Liver (tissue), 9 donors: ENCODE results near the gene PRKAR1B. TPM values are rescaled to one million over a fixed set of nuclear protein-coding genes. Genes with fewer than 3 reads are reported as not detected.

Source experiments
- DNase-seq: peaks from one replicate; pipeline ENCODE4 v3.0.0-alpha.2; 2017; ENCODE audit warnings: low spot score
- H3K27ac ChIP-seq, 2 donors: one replicate each; pipeline ENCODE4 v1.7.0; 2013; ENCODE audit warnings: inconsistent platforms in 2 of 2, low read length in 2 of 2, control low read depth in 1 of 2, low read depth in 1 of 2, mild to moderate bottlenecking in 1 of 2
- H3K27me3 ChIP-seq, 4 donors: one replicate each; pipeline versions ENCODE4 v1.6.1 to v1.7.0; 2013; ENCODE audit warnings: low read length in 3 of 4, inconsistent platforms in 1 of 4, mild to moderate bottlenecking in 1 of 4, moderate library complexity in 1 of 4; ENCODE audit not compliant: control insufficient read depth in 4 of 4, insufficient read depth in 4 of 4
- H3K36me3 ChIP-seq, 4 donors: one replicate each; pipeline versions ENCODE4 v1.6.1 to v1.7.0; 2013; ENCODE audit warnings: low read length in 3 of 4, mild to moderate bottlenecking in 3 of 4, low read depth in 1 of 4, moderate library complexity in 1 of 4; ENCODE audit not compliant: control insufficient read depth in 4 of 4, insufficient read depth in 3 of 4
- H3K4me1 ChIP-seq, 4 donors: one replicate each; pipeline versions ENCODE4 v1.6.1 to v1.7.0; 2013; ENCODE audit warnings: low read length in 3 of 4, mild to moderate bottlenecking in 3 of 4, moderate library complexity in 1 of 4; ENCODE audit not compliant: control insufficient read depth in 4 of 4, insufficient read depth in 4 of 4
- H3K4me3 ChIP-seq, 3 donors: one replicate each; pipeline versions ENCODE4 v1.6.1 to v1.7.0; 2013; ENCODE audit warnings: low read length in 3 of 3, control low read depth in 1 of 3, low read depth in 1 of 3, mild to moderate bottlenecking in 1 of 3
- H3K9ac ChIP-seq, 2 donors: one replicate each; pipeline ENCODE4 v1.7.0; 2013; ENCODE audit warnings: low read length in 2 of 2, mild to moderate bottlenecking in 2 of 2, moderate library complexity in 2 of 2, control low read depth in 1 of 2, low read depth in 1 of 2
- H3K9me3 ChIP-seq, 4 donors: one replicate each; pipeline versions ENCODE4 v1.6.1 to v1.7.0; 2013; ENCODE audit warnings: low read length in 3 of 4; ENCODE audit not compliant: control insufficient read depth in 4 of 4
- EGR1 ChIP-seq, 2 donors: IDR thresholded peaks; 2 replicates each; pipeline ENCODE4 v1.6.1; 2016 to 2018; ENCODE audit warnings: antibody characterized with exemption in 2 of 2, low read depth in 2 of 2
- FOXA1 ChIP-seq: IDR thresholded peaks from 2 replicates; pipeline ENCODE4 v1.6.1; 2016; ENCODE audit warnings: antibody characterized with exemption
- FOXA2 ChIP-seq: IDR thresholded peaks from 2 replicates; pipeline ENCODE4 v1.6.1; 2016; ENCODE audit warnings: antibody characterized with exemption
- GABPA ChIP-seq, 2 donors: IDR thresholded peaks in 1 of 2; conservative IDR thresholded peaks in 1 of 2; 2 replicates each; pipeline ENCODE4 v1.6.1; 2016; ENCODE audit warnings: antibody characterized with exemption in 2 of 2, mild to moderate bottlenecking in 1 of 2, moderate library complexity in 1 of 2
- HNF4A ChIP-seq, 2 donors: conservative IDR thresholded peaks; 2 replicates each; pipeline ENCODE4 v1.6.1; 2016; ENCODE audit warnings: antibody characterized with exemption in 2 of 2, mild to moderate bottlenecking in 2 of 2
- HNF4G ChIP-seq: IDR thresholded peaks from 2 replicates; pipeline ENCODE4 v1.6.1; 2016; ENCODE audit warnings: antibody characterized with exemption
- JUND ChIP-seq, 2 donors: IDR thresholded peaks; 2 replicates each; pipeline ENCODE4 v1.6.1; 2016; ENCODE audit warnings: antibody characterized with exemption in 2 of 2
- NR2F2 ChIP-seq: IDR thresholded peaks from 2 replicates; pipeline ENCODE4 v1.6.1; 2016; ENCODE audit warnings: antibody characterized with exemption
- RAD21 ChIP-seq, 2 donors: IDR thresholded peaks; 2 replicates each; pipeline ENCODE4 v1.6.1; 2016; ENCODE audit warnings: antibody characterized with exemption in 2 of 2, mild to moderate bottlenecking in 2 of 2
- RXRA ChIP-seq, 2 donors: IDR thresholded peaks; 2 replicates each; pipeline ENCODE4 v1.6.1; 2017 to 2018; ENCODE audit warnings: antibody characterized with exemption in 2 of 2, mild to moderate bottlenecking in 1 of 2
- SP1 ChIP-seq: IDR thresholded peaks from 2 replicates; pipeline ENCODE4 v1.6.1; 2018; ENCODE audit warnings: antibody characterized with exemption, mild to moderate bottlenecking
- TAF1 ChIP-seq: conservative IDR thresholded peaks from 2 replicates; pipeline ENCODE4 v1.6.1; 2016; ENCODE audit warnings: antibody characterized with exemption, mild to moderate bottlenecking
- YY1 ChIP-seq: IDR thresholded peaks from 2 replicates; pipeline ENCODE4 v1.6.1; 2016; ENCODE audit warnings: antibody characterized with exemption, mild to moderate bottlenecking
- WGBS: extraction: QIAGEN DNeasy Blood & Tissue Kit; methylation state at CpG from one replicate; pipeline ENCODE4 v1.1.7; 2013; 5-methylcytosine and 5-hydroxymethylcytosine counted together
- polyA plus RNA-seq, 2 donors: library from polyadenylated mRNA; stranded (reverse) in 1 of 2; unstranded in 1 of 2; fragments of 200-250 nt in 1 of 2; fragments of >200 nt in 1 of 2; fragmentation: Nextera tagmentation in 1 of 2; extraction: Ambion mirVana in 1 of 2; gene quantifications; one replicate each; pipeline versions ENCODE4 v1.2.1 to v1.2.3, GENCODE V29; 2013 to 2015
- total RNA-seq, 2 donors: library from RNA; depleted of rRNA; stranded (reverse); fragments of >200 nt; gene quantifications; one replicate each; pipeline ENCODE4 v1.2.3, GENCODE V29; 2014
- TF ChIP-seq, protein P1 (sequence below): fragments of 150-350 bp; IDR thresholded peaks from 2 replicates; pipeline ENCODE4 v1.5.1; 2017; ENCODE audit warnings: improper control_type of control experiment, low read depth, low read length; ENCODE audit not compliant: missing input control
- TF ChIP-seq, protein P2 (sequence below): IDR thresholded peaks from 2 replicates; pipeline ENCODE4 v1.6.1; 2016; ENCODE audit warnings: antibody characterized with exemption
- TF ChIP-seq, protein P3 (sequence below): IDR thresholded peaks from 2 replicates; pipeline ENCODE4 v1.6.1; 2016; ENCODE audit warnings: antibody characterized with exemption, mild to moderate bottlenecking
- TF ChIP-seq, protein P4 (sequence below): IDR thresholded peaks from 2 replicates; pipeline ENCODE4 v1.6.1; 2016; ENCODE audit warnings: antibody characterized with exemption
- TF ChIP-seq, protein P5 (sequence below): IDR thresholded peaks from 2 replicates; pipeline ENCODE4 v1.6.1; 2016; ENCODE audit warnings: antibody characterized with exemption
- donor health status: healthy.
- donor health status: healthy.
- donor health status: healthy.
- donor health status: healthy.
- donor health status: healthy.

The PRKAR1B gene
- total and polyA plus RNA-seq, 4 donors: 11.1 to 14.4 (median 12.4) TPM

DNA sequence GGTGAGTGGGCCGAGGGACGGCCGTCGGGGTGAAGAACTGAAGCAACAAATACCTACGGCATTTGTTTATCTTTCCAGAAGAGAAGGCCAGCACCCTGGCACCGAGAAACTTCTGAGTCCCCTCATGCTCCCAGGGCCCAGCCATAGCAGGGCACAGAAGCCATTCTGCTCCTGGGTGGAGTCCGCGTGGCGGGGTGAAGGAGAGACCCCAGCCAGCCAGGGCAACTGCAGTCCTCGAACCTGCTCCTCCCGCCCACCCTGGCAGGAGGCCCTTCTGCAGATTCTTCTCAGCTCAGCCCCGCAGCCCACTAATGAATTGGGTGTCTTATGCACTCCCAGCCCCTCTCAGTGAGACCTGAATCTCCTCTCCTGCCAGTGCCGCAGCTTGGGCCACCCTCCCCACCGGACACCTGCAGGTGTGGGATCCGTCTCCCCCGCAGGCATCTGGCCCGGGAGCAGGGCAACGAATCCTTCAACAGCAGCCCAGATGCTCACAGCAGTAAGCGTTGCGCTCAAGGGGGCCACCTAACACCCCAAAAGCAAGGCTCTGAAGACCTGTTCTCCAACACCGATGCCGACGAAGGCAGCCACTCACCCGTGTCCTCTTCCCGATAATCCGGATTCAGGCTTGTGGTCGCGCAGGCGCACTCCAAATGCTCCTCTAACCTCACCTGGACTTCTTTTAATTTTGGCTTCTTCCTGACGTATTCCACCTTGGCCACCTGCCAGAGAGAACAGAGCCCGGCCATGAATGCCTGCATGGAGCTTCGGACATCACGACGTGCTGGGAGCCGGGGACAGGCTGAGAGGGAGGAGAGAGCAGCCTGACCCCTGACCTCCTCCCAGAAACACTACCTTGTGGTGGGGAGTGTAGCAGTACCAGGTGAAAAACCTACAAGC lies 226.3 kb downstream of the PRKAR1B start:
- 95% methylated on average over 35 of the region's 35 CpGs for WGBS
- Histone ChIP-seq H3K4me3 (no peak overlapping the region), H3K27ac (no peak overlapping the region), H3K27me3 (no peaks in the 10 kb centered on the region), H3K9ac (no peak overlapping the region), H3K36me3 (peaks cover 0 to 4% (median 0%) of the 10 kb centered on the region in 4 donors), H3K9me3 (no peaks in the 10 kb centered on the region), H3K4me1 (peaks cover 3 to 31% (median 20%) of the 10 kb centered on the region in 4 donors)
- TF ChIP-seq RXRA (IDR thresholded peaks at IDR 0.05): no peak
- no peak for TF ChIP-seq RAD21 (IDR thresholded peaks at IDR 0.05)
- TF ChIP-seq NR2F2: no peak
- TF ChIP-seq HNF4A (conservative IDR thresholded peaks at IDR 0.05): no peak
- no peak for TF ChIP-seq GABPA (IDR thresholded peaks at IDR 0.05 in 1 of 2, conservative IDR thresholded peaks at IDR 0.05 in 1 of 2)
- TF ChIP-seq FOXA1: no peak
- TF ChIP-seq, protein P1, sequence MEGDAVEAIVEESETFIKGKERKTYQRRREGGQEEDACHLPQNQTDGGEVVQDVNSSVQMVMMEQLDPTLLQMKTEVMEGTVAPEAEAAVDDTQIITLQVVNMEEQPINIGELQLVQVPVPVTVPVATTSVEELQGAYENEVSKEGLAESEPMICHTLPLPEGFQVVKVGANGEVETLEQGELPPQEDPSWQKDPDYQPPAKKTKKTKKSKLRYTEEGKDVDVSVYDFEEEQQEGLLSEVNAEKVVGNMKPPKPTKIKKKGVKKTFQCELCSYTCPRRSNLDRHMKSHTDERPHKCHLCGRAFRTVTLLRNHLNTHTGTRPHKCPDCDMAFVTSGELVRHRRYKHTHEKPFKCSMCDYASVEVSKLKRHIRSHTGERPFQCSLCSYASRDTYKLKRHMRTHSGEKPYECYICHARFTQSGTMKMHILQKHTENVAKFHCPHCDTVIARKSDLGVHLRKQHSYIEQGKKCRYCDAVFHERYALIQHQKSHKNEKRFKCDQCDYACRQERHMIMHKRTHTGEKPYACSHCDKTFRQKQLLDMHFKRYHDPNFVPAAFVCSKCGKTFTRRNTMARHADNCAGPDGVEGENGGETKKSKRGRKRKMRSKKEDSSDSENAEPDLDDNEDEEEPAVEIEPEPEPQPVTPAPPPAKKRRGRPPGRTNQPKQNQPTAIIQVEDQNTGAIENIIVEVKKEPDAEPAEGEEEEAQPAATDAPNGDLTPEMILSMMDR: no peak
- no peak for TF ChIP-seq YY1
- TF ChIP-seq, protein P2, sequence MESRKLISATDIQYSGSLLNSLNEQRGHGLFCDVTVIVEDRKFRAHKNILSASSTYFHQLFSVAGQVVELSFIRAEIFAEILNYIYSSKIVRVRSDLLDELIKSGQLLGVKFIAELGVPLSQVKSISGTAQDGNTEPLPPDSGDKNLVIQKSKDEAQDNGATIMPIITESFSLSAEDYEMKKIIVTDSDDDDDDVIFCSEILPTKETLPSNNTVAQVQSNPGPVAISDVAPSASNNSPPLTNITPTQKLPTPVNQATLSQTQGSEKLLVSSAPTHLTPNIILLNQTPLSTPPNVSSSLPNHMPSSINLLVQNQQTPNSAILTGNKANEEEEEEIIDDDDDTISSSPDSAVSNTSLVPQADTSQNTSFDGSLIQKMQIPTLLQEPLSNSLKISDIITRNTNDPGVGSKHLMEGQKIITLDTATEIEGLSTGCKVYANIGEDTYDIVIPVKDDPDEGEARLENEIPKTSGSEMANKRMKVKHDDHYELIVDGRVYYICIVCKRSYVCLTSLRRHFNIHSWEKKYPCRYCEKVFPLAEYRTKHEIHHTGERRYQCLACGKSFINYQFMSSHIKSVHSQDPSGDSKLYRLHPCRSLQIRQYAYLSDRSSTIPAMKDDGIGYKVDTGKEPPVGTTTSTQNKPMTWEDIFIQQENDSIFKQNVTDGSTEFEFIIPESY: no peak
- no peak for TF ChIP-seq JUND (IDR thresholded peaks at IDR 0.05)
- no peak for TF ChIP-seq SP1
- TF ChIP-seq, protein P3, sequence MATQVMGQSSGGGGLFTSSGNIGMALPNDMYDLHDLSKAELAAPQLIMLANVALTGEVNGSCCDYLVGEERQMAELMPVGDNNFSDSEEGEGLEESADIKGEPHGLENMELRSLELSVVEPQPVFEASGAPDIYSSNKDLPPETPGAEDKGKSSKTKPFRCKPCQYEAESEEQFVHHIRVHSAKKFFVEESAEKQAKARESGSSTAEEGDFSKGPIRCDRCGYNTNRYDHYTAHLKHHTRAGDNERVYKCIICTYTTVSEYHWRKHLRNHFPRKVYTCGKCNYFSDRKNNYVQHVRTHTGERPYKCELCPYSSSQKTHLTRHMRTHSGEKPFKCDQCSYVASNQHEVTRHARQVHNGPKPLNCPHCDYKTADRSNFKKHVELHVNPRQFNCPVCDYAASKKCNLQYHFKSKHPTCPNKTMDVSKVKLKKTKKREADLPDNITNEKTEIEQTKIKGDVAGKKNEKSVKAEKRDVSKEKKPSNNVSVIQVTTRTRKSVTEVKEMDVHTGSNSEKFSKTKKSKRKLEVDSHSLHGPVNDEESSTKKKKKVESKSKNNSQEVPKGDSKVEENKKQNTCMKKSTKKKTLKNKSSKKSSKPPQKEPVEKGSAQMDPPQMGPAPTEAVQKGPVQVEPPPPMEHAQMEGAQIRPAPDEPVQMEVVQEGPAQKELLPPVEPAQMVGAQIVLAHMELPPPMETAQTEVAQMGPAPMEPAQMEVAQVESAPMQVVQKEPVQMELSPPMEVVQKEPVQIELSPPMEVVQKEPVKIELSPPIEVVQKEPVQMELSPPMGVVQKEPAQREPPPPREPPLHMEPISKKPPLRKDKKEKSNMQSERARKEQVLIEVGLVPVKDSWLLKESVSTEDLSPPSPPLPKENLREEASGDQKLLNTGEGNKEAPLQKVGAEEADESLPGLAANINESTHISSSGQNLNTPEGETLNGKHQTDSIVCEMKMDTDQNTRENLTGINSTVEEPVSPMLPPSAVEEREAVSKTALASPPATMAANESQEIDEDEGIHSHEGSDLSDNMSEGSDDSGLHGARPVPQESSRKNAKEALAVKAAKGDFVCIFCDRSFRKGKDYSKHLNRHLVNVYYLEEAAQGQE: no peak
- no peak for TF ChIP-seq FOXA2
- TF ChIP-seq EGR1 (IDR thresholded peaks at IDR 0.05; ENCODE audit: low read depth in 2 of 2): no peak
- TF ChIP-seq TAF1: no peak
- TF ChIP-seq, protein P4, sequence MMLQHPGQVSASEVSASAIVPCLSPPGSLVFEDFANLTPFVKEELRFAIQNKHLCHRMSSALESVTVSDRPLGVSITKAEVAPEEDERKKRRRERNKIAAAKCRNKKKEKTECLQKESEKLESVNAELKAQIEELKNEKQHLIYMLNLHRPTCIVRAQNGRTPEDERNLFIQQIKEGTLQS: no peak
- TF ChIP-seq, protein P5, sequence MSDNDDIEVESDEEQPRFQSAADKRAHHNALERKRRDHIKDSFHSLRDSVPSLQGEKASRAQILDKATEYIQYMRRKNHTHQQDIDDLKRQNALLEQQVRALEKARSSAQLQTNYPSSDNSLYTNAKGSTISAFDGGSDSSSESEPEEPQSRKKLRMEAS: no peak
- no peak for TF ChIP-seq HNF4G
- DNase-seq: no peak
